Fibroblast of lung (primary cell): ENCODE data around the gene COX6B1. TPM values are rescaled to one million over a fixed set of nuclear protein-coding genes. Genes with fewer than 3 reads are reported as not detected.

Source experiments
- DNase-seq, 2 donors: peaks; one replicate each; pipeline versions ENCODE4 v3.0.0 to v3.0.0-alpha.2; 2010; ENCODE audit warnings: low read depth in 2 of 2
- H2AFZ ChIP-seq: 2 replicates; pipeline ENCODE4 v1.5.1; 2012; ENCODE audit warnings: low read length, control low read depth, inconsistent platforms
- H3K27ac ChIP-seq: 2 replicates; pipeline ENCODE4 v1.5.1; 2011; ENCODE audit warnings: low read length, control low read depth; ENCODE audit not compliant: insufficient read depth
- H3K27me3 ChIP-seq: 2 replicates; pipeline ENCODE4 v1.5.1; 2011; ENCODE audit warnings: mild to moderate bottlenecking, low read length; ENCODE audit not compliant: control insufficient read depth, insufficient read depth
- H3K36me3 ChIP-seq: 2 replicates; pipeline ENCODE4 v1.5.1; 2011; ENCODE audit warnings: low read length; ENCODE audit not compliant: control insufficient read depth, insufficient read depth
- H3K4me1 ChIP-seq: 2 replicates; pipeline ENCODE4 v1.5.1; 2011; ENCODE audit warnings: low read length; ENCODE audit not compliant: control insufficient read depth, insufficient read depth; ENCODE audit errors: extremely low read depth
- H3K4me2 ChIP-seq: 2 replicates; pipeline ENCODE4 v1.5.1; 2011; ENCODE audit warnings: low read length, control low read depth; ENCODE audit not compliant: insufficient read depth; ENCODE audit errors: extremely low read depth
- H3K4me3 ChIP-seq, 4 experiments: fragments of 200-600 bp in 1 of 4; sonication (generic) in 1 of 4; replicated peaks in 1 of 4; 2 replicates each; pipeline ENCODE4 v1.5.1; 2011 to 2016; ENCODE audit warnings: low read length in 4 of 4, low read depth in 3 of 4, mild to moderate bottlenecking in 3 of 4, control low read depth in 2 of 4, inconsistent platforms in 1 of 4, mixed read lengths in 1 of 4; ENCODE audit not compliant: insufficient read depth in 1 of 4; ENCODE audit errors: control extremely low read depth in 1 of 4
- H3K79me2 ChIP-seq: 2 replicates; pipeline ENCODE4 v1.5.1; 2012; ENCODE audit warnings: mild to moderate bottlenecking, low read length, inconsistent platforms; ENCODE audit not compliant: control insufficient read depth, insufficient read depth
- H3K9ac ChIP-seq: 2 replicates; pipeline ENCODE4 v1.5.1; 2011; ENCODE audit warnings: mild to moderate bottlenecking, low read length, control low read depth; ENCODE audit not compliant: insufficient read depth
- H3K9me3 ChIP-seq: 2 replicates; pipeline ENCODE4 v1.5.1; 2012; ENCODE audit warnings: low read depth, low read length; ENCODE audit not compliant: control insufficient read depth, insufficient read depth
- H4K20me1 ChIP-seq: 2 replicates; pipeline ENCODE4 v1.5.1; 2011; ENCODE audit warnings: low read length; ENCODE audit not compliant: control insufficient read depth, insufficient read depth; ENCODE audit errors: extremely low read depth
- EZH2 ChIP-seq: IDR thresholded peaks from 2 replicates; pipeline ENCODE4 v1.5.1; 2012; ENCODE audit warnings: low read length, control low read depth, mild to moderate bottlenecking; ENCODE audit errors: missing control alignments
- polyA plus RNA-seq, 2 donors: library from polyadenylated mRNA; depleted of rRNA in 1 of 2; stranded (reverse) in 1 of 2; unstranded in 1 of 2; fragments of >200 nt; gene quantifications; 2 replicates each; pipeline ENCODE4 v1.2.1, GENCODE V29; 2011 to 2012; ENCODE audit warnings: missing spikeins in 1 of 2
- total RNA-seq: library from RNA; depleted of rRNA; stranded (reverse); fragments of >200 nt; gene quantifications from 2 replicates; pipeline ENCODE4 v1.2.1, GENCODE V29; 2014
- TF ChIP-seq, protein P1 (sequence below), 2 donors: IDR thresholded peaks in 1 of 2; conservative IDR thresholded peaks in 1 of 2; 1 replicate in 1 of 2; 2 replicates in 1 of 2; pipeline ENCODE4 v1.5.1; 2011 to 2012; ENCODE audit warnings: low read length in 2 of 2, control low read depth in 1 of 2, inconsistent platforms in 1 of 2, low read depth in 1 of 2, mild to moderate bottlenecking in 1 of 2

The COX6B1 gene
- total and polyA plus RNA-seq, 2 donors (not counting 1 experiment from before 2014, with no cell fraction given), result 279 to 382 TPM

DNA sequence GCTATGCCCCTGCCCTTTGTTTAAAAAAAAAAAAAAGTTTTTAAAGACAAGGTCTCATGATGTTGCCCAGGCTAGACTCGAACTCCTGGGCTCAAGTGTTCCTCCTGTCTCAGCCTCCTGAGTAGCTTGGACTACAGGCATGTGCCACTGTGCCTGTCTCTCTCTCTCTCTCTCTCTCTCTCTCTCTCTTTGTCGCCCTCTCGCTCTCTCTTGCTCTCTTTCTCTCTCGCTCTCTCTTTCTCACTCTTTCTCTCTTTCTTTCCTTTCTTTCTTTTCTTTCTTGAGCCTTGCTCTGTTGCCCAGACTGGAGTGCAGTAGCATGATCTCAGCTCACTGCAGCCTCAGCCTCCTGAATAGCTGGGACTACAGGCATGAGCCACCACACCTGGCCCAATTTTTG lies 7.5 kb downstream of the COX6B1 start:
- H3K4me2 ChIP-seq, result no peak overlapping the region
- no peaks in the 10 kb centered on the region for H3K9me3 ChIP-seq
- no peak overlapping the region for H3K27ac ChIP-seq
- TF ChIP-seq, protein P1, sequence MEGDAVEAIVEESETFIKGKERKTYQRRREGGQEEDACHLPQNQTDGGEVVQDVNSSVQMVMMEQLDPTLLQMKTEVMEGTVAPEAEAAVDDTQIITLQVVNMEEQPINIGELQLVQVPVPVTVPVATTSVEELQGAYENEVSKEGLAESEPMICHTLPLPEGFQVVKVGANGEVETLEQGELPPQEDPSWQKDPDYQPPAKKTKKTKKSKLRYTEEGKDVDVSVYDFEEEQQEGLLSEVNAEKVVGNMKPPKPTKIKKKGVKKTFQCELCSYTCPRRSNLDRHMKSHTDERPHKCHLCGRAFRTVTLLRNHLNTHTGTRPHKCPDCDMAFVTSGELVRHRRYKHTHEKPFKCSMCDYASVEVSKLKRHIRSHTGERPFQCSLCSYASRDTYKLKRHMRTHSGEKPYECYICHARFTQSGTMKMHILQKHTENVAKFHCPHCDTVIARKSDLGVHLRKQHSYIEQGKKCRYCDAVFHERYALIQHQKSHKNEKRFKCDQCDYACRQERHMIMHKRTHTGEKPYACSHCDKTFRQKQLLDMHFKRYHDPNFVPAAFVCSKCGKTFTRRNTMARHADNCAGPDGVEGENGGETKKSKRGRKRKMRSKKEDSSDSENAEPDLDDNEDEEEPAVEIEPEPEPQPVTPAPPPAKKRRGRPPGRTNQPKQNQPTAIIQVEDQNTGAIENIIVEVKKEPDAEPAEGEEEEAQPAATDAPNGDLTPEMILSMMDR (conservative IDR thresholded peaks at IDR 0.05 in 1 of 2, IDR thresholded peaks at IDR 0.05 in 1 of 2; ENCODE audit: low read depth in 1 of 2, low read length in 2 of 2), result no peak
- TF ChIP-seq EZH2, result no peak
- no peak overlapping the region for H3K9ac ChIP-seq
- no peak overlapping the region for H2AFZ ChIP-seq
- DNase-seq, result no peak
- peaks cover 4% of the 10 kb centered on the region for H3K79me2 ChIP-seq
- no peaks in the 10 kb centered on the region for H3K27me3 ChIP-seq
- no peaks in the 10 kb centered on the region for H3K4me1 ChIP-seq
- no peak overlapping the region for H3K4me3 ChIP-seq
- H3K36me3 ChIP-seq, result peaks cover 9% of the 10 kb centered on the region
- no peaks in the 10 kb centered on the region for H4K20me1 ChIP-seq

DNA sequence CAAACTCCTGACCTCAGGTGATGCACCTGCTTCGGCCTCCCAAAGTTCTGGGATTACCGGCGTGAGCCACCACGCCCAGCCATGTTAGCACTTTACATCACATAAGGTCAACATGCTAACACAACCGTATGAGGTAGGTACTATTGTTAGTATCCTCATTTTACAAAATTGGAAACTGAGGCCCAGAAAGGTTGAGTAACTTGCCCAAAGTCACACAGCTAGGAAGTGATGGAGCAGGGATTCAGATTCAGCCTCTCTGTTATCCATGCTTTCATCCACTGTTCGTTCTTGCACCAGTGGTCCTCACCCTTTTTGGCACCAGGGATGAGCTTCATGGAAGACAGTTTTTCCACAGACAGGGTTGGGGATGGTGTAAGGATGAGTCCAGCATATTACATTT lies 8.6 kb downstream of the COX6B1 start:
- TF ChIP-seq, protein P1 (conservative IDR thresholded peaks at IDR 0.05 in 1 of 2, IDR thresholded peaks at IDR 0.05 in 1 of 2; ENCODE audit: low read depth in 1 of 2, low read length in 2 of 2), result no peak
- no peak for TF ChIP-seq EZH2
- Histone ChIP-seq H3K9ac (no peak overlapping the region), H3K4me2 (no peak overlapping the region), H3K4me1 (no peaks in the 10 kb centered on the region), H3K27ac (no peak overlapping the region), H3K4me3 (no peak overlapping the region), H3K27me3 (no peaks in the 10 kb centered on the region), H4K20me1 (no peaks in the 10 kb centered on the region), H3K79me2 (no peaks in the 10 kb centered on the region), H3K9me3 (no peaks in the 10 kb centered on the region), H3K36me3 (peaks cover 9% of the 10 kb centered on the region), H2AFZ (no peak overlapping the region)
- DNase-seq, result no peak

DNA sequence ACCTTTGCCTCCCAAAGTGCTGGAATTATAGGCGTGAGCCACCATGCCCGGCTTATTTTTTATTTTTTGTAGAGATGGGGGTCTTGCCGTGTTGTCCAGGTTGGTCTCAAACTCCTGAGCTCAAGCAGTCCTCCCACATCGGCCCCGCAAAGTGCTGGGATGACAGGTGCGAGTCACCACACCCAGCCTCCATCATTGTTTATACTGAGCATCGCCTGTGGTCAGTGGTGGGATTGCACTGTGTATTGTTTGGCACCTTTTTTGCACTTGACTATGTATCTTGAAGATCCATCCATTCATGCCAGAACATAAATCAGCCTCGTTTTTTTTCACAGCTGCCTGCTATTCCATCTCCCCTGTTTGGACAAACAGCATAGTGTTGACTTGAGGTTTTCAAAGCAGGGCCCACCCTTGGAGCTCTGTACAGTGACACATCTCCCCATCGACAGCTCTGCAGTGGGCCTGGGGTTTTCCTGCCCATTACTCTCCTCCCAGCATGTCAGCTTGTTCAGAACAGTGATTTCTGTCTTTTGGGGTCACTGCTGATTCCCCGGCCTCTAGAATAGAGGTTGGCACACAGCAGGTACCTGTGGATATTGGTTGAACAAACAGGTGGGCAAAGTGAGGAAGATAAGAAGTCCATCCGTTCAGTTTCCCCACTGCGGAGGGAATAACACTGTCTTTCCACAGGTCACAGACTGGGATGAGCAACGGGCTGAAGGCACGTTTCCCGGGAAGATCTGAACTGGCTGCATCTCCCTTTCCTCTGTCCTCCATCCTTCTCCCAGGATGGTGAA lies 10.0 kb downstream of the COX6B1 start:
- TF ChIP-seq, protein P1 (conservative IDR thresholded peaks at IDR 0.05 in 1 of 2, IDR thresholded peaks at IDR 0.05 in 1 of 2; ENCODE audit: low read depth in 1 of 2, low read length in 2 of 2), result peak; percentile 10 to 13
- TF ChIP-seq EZH2, result no peak
- DNase-seq, result peak in 1 of 2 donors; percentile 11
- no peak overlapping the region for H3K27ac ChIP-seq

More for the DNA sequence above, 10.0 kb downstream of the COX6B1 start:
- Histone ChIP-seq H3K9me3 (no peaks in the 10 kb centered on the region), H4K20me1 (no peaks in the 10 kb centered on the region), H3K9ac (no peak overlapping the region), H3K27me3 (no peaks in the 10 kb centered on the region), H3K4me3 (no peak overlapping the region), H3K4me1 (no peaks in the 10 kb centered on the region), H2AFZ (no peak overlapping the region), H3K79me2 (no peaks in the 10 kb centered on the region), H3K4me2 (no peak overlapping the region), H3K36me3 (peaks cover 9% of the 10 kb centered on the region)
